ENCODE results near the gene ABO.

ABO gene

GRCh38 chr9:133294257-133294656, 19.3 kb upstream of the ABO start:
- Histone ChIP-seq H3K4me3 (ENCODE audit: insufficient read depth, low read length, poor library complexity, severe bottlenecking) (no peak overlapping the region), H3K27me3 (ENCODE audit: low read length) (no peaks in the 10 kb centered on the region), H3K36me3 (ENCODE audit: low read length) (no peaks in the 10 kb centered on the region), H3K9me2 (replicated peaks; ENCODE audit: insufficient read depth, low read length) (no peaks in the 10 kb centered on the region), H3K9ac (ENCODE audit: low read length) (no peak overlapping the region), H3K9me3 (ENCODE audit: insufficient read depth, low read length) (peaks cover 27% of the 10 kb centered on the region; the same call in 1 of the 2 replicates), H3K4me2 (ENCODE audit: low read depth, low read length, poor library complexity, severe bottlenecking) (no peak overlapping the region), H3K79me2 (ENCODE audit: insufficient read depth, low read length) (no peaks in the 10 kb centered on the region), H2AFZ (ENCODE audit: low read depth, low read length, severe bottlenecking) (no peak overlapping the region), H3K27ac (ENCODE audit: low read depth, low read length) (no peak overlapping the region), H3F3A (ENCODE audit: insufficient read depth) (no peaks in the 10 kb centered on the region), H4K20me1 (ENCODE audit: low read depth, low read length) (no peaks in the 10 kb centered on the region)
- TF ChIP-seq EZH2phosphoT487 (conservative IDR thresholded peaks at IDR 0.05; ENCODE audit: low read length) (no peak), CTCF (IDR thresholded peaks at IDR 0.05; ENCODE audit: insufficient read depth, low read length, poor library complexity, severe bottlenecking) (no peak)

- H3K27me3 ChIP-seq (ENCODE audit: low read length), result no peaks in the 10 kb centered on the region
- no peaks in the 10 kb centered on the region for H4K20me1 ChIP-seq (ENCODE audit: low read depth, low read length)
- peaks cover 36% of the 10 kb centered on the region; the same call in 1 of the 2 replicates for H3K9me3 ChIP-seq (ENCODE audit: insufficient read depth, low read length)
- H3F3A ChIP-seq (ENCODE audit: insufficient read depth), result no peaks in the 10 kb centered on the region
- H3K4me3 ChIP-seq (ENCODE audit: insufficient read depth, low read length, poor library complexity, severe bottlenecking), result no peak overlapping the region
- no peaks in the 10 kb centered on the region for H3K9me2 ChIP-seq (replicated peaks; ENCODE audit: insufficient read depth, low read length)
- no peaks in the 10 kb centered on the region for H3K36me3 ChIP-seq (ENCODE audit: low read length)
- H3K4me2 ChIP-seq (ENCODE audit: low read depth, low read length, poor library complexity, severe bottlenecking), result no peak overlapping the region
- H3K79me2 ChIP-seq (ENCODE audit: insufficient read depth, low read length), result no peaks in the 10 kb centered on the region
- no peak overlapping the region for H3K9ac ChIP-seq (ENCODE audit: low read length)
- H3K27ac ChIP-seq (ENCODE audit: low read depth, low read length), result no peak overlapping the region
- TF ChIP-seq EZH2phosphoT487 (conservative IDR thresholded peaks at IDR 0.05; ENCODE audit: low read length) (no peak), CTCF (IDR thresholded peaks at IDR 0.05; ENCODE audit: insufficient read depth, low read length, poor library complexity, severe bottlenecking) (no peak)
- no peak overlapping the region for H2AFZ ChIP-seq (ENCODE audit: low read depth, low read length, severe bottlenecking)
Measured at GRCh38 chr9:133290751-133291302, 15.8 kb upstream of the ABO start.

GRCh38 chr9:133286523-133286922, 11.5 kb upstream of the ABO start:
- no peak for TF ChIP-seq EZH2phosphoT487 (conservative IDR thresholded peaks at IDR 0.05; ENCODE audit: low read length)
- no peak for TF ChIP-seq CTCF (IDR thresholded peaks at IDR 0.05; ENCODE audit: insufficient read depth, low read length, poor library complexity, severe bottlenecking)
- H3K9me3 ChIP-seq (ENCODE audit: insufficient read depth, low read length), result peaks cover 25% of the 10 kb centered on the region; the same call in 1 of the 2 replicates

More at GRCh38 chr9:133286523-133286922, 11.5 kb upstream of the ABO start:
- no peaks in the 10 kb centered on the region for H3K9me2 ChIP-seq (replicated peaks; ENCODE audit: insufficient read depth, low read length)
- no peaks in the 10 kb centered on the region for H3K27me3 ChIP-seq (ENCODE audit: low read length)
- no peak overlapping the region for H3K4me3 ChIP-seq (ENCODE audit: insufficient read depth, low read length, poor library complexity, severe bottlenecking)
- no peaks in the 10 kb centered on the region for H3K79me2 ChIP-seq (ENCODE audit: insufficient read depth, low read length)
- H2AFZ ChIP-seq (ENCODE audit: low read depth, low read length, severe bottlenecking), result no peak overlapping the region
- no peak overlapping the region for H3K4me2 ChIP-seq (ENCODE audit: low read depth, low read length, poor library complexity, severe bottlenecking)
- H3K9ac ChIP-seq (ENCODE audit: low read length), result no peak overlapping the region
- H3K36me3 ChIP-seq (ENCODE audit: low read length), result no peaks in the 10 kb centered on the region
- no peaks in the 10 kb centered on the region for H3F3A ChIP-seq (ENCODE audit: insufficient read depth)
- H4K20me1 ChIP-seq (ENCODE audit: low read depth, low read length), result no peaks in the 10 kb centered on the region
- no peak overlapping the region for H3K27ac ChIP-seq (ENCODE audit: low read depth, low read length)
